Testis (tissue), 5 donors: ENCODE measurements around the gene HOXD13. TPM values are rescaled to one million over a fixed set of nuclear protein-coding genes. Genes with fewer than 3 reads are reported as not detected.

ENCODE experiments used
- DNase-seq: peaks from one replicate; pipeline ENCODE4 v3.0.0-alpha.2; 2019
- H3K27ac ChIP-seq, 2 donors: fragments of 200-600 bp; sonication (generic); one replicate each; pipeline ENCODE4 v1.5.1; 2019
- H3K27me3 ChIP-seq: fragments of 200-600 bp; sonication (generic); one replicate; pipeline ENCODE4 v1.5.1; 2019
- H3K36me3 ChIP-seq: fragments of 200-600 bp; sonication (generic); one replicate; pipeline ENCODE4 v1.5.1; 2017; ENCODE audit warnings: low read depth; ENCODE audit errors: missing control alignments
- H3K4me1 ChIP-seq: fragments of 200-600 bp; sonication (generic); one replicate; pipeline ENCODE4 v1.5.1; 2019
- H3K4me3 ChIP-seq, 2 donors: fragments of 200-600 bp; sonication (generic); one replicate each; pipeline ENCODE4 v1.5.1; 2017 to 2019
- H3K9me3 ChIP-seq: fragments of 200-600 bp; sonication (generic); one replicate; pipeline ENCODE4 v1.5.1; 2017
- CTCF ChIP-seq, 3 experiments: fragments of 450-650 bp in 2 of 3; fragments of 200-600 bp in 1 of 3; sonication (generic) in 1 of 3; IDR thresholded peaks; one replicate each; pipeline ENCODE4 v1.5.1; 2016 to 2019; ENCODE audit warnings: antibody characterized with exemption in 3 of 3, mild to moderate bottlenecking in 2 of 3, moderate library complexity in 1 of 3
- POLR2A ChIP-seq: fragments of 450-650 bp; IDR thresholded peaks from one replicate; pipeline ENCODE4 v1.6.1; 2017; ENCODE audit warnings: antibody characterized with exemption, mild to moderate bottlenecking, moderate library complexity
- WGBS, 2 donors: methylation state at CpG; one replicate each; pipeline ENCODE4 v1.1.5; 2018; 5-methylcytosine and 5-hydroxymethylcytosine counted together
- intact Hi-C: fragments of 100-400 bp; cut with DNase I; formaldehyde crosslinking; loops from one replicate; pipeline ENCODE4 v1.15.1; 2023; ENCODE audit warnings: low total_unique reads
- long read RNA-seq, 2 donors: transcript quantifications; one replicate each; lab custom pipeline, GENCODE V29; 2026
- polyA plus RNA-seq: library from polyadenylated mRNA; stranded (reverse); fragments of 350-450 nt; fragmentation: Illumina TruSeq; extraction: RNeasy Lipid Tissue Mini Kit (QIAGEN cat#74804); gene quantifications from one replicate; pipeline ENCODE4 v1.2.3, GENCODE V29; 2014; ENCODE audit warnings: low read depth, low replicate concordance; ENCODE audit not compliant: insufficient read depth
- total RNA-seq, 2 donors: library from RNA; depleted of rRNA; stranded (reverse); fragments of >200 nt; gene quantifications; one replicate each; pipeline ENCODE4 v1.2.3, GENCODE V29; 2016

The HOXD13 gene
- total RNA-seq (under 1 TPM in 1 of 2 donors, not detected in 1; 0.31 TPM), polyA plus RNA-seq (0.36 TPM)
- long read RNA-seq, donor 1, result 0 reads
- long read RNA-seq, donor 2, result 0 reads

DNA sequence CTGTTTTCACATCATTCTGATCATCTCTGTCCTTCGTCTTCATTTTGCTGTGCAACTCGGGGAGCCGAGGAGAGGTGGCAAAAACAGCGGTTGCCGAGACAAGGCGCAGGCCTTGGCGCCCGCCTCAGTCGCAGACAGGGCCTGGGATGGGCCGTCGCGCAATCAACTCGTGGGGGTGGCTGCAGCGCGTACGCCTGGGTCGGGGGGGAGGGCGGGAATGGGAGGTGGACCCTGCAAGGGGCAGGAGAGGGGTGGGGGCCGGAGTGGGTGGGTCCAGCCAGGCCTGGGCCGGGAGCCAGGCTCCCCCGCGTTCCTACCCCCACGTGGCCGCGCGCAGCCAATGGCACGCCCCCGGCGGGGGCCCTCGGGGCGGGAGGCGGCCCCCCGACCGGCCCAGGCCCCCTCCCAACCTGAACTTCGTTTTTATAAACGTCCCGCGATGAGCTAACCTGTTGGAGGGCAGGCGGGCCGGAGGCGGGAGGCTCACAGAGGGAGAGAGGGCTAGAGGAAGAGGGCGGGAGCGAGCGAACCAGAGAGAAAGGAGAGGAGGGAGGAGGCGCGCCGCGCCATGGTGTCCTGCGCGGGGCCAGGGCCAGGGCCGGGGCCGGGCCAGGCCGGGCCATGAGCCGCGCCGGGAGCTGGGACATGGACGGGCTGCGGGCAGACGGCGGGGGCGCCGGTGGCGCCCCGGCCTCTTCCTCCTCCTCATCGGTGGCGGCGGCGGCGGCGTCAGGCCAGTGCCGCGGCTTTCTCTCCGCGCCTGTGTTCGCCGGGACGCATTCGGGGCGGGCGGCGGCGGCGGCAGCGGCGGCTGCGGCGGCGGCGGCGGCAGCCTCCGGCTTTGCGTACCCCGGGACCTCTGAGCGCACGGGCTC, at the start of gene HOXD13:
TSS of gene HOXD13 (plus strand) at position 452 of the 875 bp plus-strand sequence. CDS start at position 622, 170 bp downstream.
- DNase-seq, result no peak
- Histone ChIP-seq H3K4me1 (peaks cover 15% of the 10 kb centered on the region), H3K4me3 (peak within 1 kb of the TSS; percentile 14 to 29), H3K27ac (no peak within 1 kb of the TSS), H3K36me3 (no peaks in the 10 kb centered on the region), H3K9me3 (no peaks in the 10 kb centered on the region), H3K27me3 (no peaks in the 10 kb centered on the region)
- 3 to 6% methylated on average over 35 to 58 of the region's 95 CpGs for WGBS, 2 donors
- intact Hi-C loops, result no loop called here
- TF ChIP-seq POLR2A (no peak), CTCF (IDR thresholded peaks at IDR 0.05) (no peak)

GRCh38 chr2:176056406-176056805, 36.1 kb upstream of the HOXD13 start:
- Histone ChIP-seq H3K4me1 (no peaks in the 10 kb centered on the region), H3K4me3 (no peak overlapping the region), H3K27me3 (no peaks in the 10 kb centered on the region), H3K36me3 (no peaks in the 10 kb centered on the region), H3K27ac (no peak overlapping the region), H3K9me3 (no peaks in the 10 kb centered on the region)
- no peak for DNase-seq
- TF ChIP-seq POLR2A (no peak), CTCF (IDR thresholded peaks at IDR 0.05) (no peak)
- WGBS, 2 donors, result 42 to 56% methylated on average over 1 of the region's 1 CpG
- intact Hi-C loops, result no loop called here

GRCh38 chr2:176063958-176064357, 28.6 kb upstream of the HOXD13 start:
- H3K27ac ChIP-seq, result no peak overlapping the region
- H3K36me3 ChIP-seq, result no peaks in the 10 kb centered on the region
- H3K4me3 ChIP-seq, result no peak overlapping the region
- no peak for TF ChIP-seq POLR2A
- no peak for TF ChIP-seq CTCF (IDR thresholded peaks at IDR 0.05)
- no peaks in the 10 kb centered on the region for H3K27me3 ChIP-seq
- 71 to 74% methylated on average over 2 of the region's 2 CpGs for WGBS, 2 donors
- no peak for DNase-seq
- peaks cover 17% of the 10 kb centered on the region for H3K4me1 ChIP-seq
- H3K9me3 ChIP-seq, result no peaks in the 10 kb centered on the region
- intact Hi-C loops, result no loop called here

DNA sequence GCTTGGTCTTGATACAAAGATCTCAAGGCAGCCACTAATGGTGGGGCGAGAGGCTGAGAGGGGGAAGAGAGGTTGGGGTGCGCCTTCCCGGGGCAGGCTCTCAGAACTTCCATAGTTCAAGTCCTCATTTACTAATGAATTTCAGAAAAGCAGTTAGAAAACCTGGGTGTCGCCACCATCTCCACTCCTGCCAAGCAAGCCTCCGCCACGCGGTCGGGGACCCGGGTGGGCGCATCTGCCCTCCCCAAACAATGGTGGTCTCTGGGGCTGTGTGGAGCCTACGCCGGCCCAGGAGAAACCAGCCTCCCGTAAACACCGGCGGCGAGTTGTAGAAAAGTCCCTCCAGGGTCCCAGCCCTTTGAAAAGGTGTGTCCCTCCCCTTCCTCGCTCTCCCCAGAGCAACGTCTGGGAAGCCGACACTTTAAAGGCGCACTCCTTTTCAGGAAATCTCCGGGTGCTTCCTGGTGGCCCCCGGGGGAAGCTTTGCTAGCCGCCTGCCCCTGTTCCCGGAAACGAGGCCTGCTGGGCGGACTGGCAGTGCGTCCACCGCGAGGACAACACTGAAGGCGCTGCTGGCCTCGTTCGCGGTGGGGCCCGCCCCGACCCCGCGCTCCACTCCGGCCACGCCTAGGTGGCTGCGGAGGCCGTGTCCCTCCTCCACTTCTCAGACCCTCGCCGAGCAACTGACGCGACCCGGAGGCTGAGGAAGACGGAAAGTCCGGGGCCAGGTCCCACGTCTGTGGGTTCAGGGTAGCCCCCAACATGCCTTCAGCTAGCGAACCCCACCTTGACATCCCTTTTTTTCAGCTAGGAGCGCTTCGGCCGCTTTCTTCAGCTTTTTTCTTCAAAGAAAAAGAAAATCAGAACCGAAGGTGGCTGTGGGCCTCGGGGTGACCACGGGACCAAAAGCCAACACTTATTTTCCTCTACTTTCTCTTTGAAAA, 25.6 kb upstream of the HOXD13 start:
- intact Hi-C loops, result no loop called here
- TF ChIP-seq CTCF (IDR thresholded peaks at IDR 0.05), result no peak
- no peak for TF ChIP-seq POLR2A
- 4 to 11% methylated on average over 21 to 54 of the region's 56 CpGs for WGBS, 2 donors
- no peak for DNase-seq
- no peaks in the 10 kb centered on the region for H3K27me3 ChIP-seq
- no peaks in the 10 kb centered on the region for H3K36me3 ChIP-seq
- no peak overlapping the region for H3K27ac ChIP-seq
- H3K9me3 ChIP-seq, result no peaks in the 10 kb centered on the region
- peak overlapping the region; percentile 9 to 27 for H3K4me3 ChIP-seq
- H3K4me1 ChIP-seq, result peaks cover 17% of the 10 kb centered on the region
